Measurements from ENCODE around the gene SERPINA10.

Gene SERPINA10, protein sequence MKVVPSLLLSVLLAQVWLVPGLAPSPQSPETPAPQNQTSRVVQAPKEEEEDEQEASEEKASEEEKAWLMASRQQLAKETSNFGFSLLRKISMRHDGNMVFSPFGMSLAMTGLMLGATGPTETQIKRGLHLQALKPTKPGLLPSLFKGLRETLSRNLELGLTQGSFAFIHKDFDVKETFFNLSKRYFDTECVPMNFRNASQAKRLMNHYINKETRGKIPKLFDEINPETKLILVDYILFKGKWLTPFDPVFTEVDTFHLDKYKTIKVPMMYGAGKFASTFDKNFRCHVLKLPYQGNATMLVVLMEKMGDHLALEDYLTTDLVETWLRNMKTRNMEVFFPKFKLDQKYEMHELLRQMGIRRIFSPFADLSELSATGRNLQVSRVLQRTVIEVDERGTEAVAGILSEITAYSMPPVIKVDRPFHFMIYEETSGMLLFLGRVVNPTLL

DNA sequence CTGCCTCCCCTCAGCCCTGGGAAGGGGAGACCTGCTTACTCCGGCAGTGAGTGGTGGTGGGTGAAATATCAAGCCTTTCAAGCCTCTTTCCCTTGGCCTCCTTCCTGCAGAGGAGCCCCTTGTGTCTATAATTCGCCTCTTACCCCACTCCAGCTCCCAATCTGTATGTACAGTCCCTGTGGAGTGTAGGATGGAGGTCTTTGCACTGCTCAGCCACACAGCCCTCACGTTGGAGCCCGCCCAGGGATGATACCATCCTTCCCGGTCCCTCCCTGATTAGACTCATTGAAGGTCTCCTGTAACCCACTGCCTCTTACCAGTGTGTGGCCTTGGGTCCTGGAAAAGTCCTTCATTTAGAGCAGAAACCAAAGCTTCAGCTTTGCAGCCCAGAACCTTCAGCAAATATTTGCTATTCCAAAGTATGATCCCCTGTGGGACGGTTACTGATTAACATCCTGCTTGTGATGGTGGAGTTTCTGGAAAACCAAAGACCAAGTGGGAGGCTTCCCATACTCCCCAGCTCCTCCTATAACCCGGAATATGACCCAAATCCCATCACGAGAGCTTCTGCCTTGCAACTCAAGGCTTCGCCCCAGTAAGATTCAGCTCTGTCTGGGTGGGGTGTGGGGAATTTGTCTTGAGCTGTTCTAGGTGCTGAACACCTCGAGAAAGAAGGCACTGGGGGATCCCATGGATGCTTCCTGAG is at the start of gene SERPINA10:
TSS of gene SERPINA10 (minus strand) at position 397 of the 706 bp plus-strand sequence. CDS start 2,675 bp downstream, outside the sequence.
- no peak for DNase-seq

- DNase-seq = peak; percentile 41
Observed at GRCh38 chr14:94342334-94342934, 49.4 kb upstream of the SERPINA10 start.

GRCh38 chr14:94341656-94342333 is 48.7 kb upstream of the SERPINA10 start:
- DNase-seq = no peak

GRCh38 chr14:94340533-94340932 is 47.5 kb upstream of the SERPINA10 start:
- no peak for DNase-seq

DNA sequence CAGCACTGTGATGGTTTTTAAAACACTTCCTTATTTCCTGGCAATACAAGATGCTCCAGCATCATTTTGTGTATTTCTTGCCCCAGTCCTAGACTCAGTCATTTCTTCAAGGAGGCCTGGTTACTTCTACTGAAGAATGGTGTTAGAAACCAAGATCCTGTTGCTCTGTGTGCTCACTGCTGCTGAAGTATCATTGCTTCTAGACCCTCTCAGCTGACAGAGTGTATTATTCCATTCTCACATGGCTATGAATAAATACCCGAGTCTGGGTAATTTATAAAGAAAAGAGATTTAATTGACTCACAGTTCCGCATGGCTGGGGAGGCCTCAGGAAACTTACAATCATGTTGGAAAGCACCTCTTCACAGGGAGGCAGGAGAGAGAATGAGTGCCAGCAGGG is 45.0 kb upstream of the SERPINA10 start:
- no peak for DNase-seq

- DNase-seq = no peak
Observed at GRCh38 chr14:94337274-94337673, 44.2 kb upstream of the SERPINA10 start.

- no peak for DNase-seq
Observed at GRCh38 chr14:94334872-94335271, 41.8 kb upstream of the SERPINA10 start.

- DNase-seq = no peak
Observed at GRCh38 chr14:94332587-94332986, 39.5 kb upstream of the SERPINA10 start.

DNA sequence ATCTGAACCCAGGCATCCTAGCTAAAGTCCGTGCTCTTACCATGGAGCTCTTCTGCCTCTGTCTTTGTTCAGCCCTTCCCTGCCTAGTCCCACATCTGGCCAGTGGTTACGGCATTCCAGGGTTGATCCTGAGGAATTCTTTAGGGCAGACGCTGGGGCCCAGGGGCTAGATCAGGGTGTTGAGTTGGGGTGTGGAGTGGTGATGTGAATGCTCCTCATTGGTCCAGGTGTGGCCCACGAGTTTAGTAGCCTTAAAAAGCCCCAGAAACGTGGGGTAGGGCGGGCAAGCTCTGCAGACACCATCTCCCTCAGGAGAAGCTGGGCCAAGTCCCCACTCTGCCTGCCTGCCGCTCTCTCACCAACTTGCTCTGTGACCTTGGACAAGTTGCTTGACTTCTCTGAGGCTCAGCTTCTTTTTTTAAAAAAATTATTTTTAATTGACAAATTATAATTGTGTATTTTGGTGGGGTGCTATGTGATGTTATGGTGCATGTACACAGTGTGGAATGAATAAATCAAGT is 39.1 kb upstream of the SERPINA10 start:
- DNase-seq = no peak

GRCh38 chr14:94331462-94331861 is 38.4 kb upstream of the SERPINA10 start:
- no peak for DNase-seq

- no peak for DNase-seq
Observed at GRCh38 chr14:94330857-94331256, 37.8 kb upstream of the SERPINA10 start.

GRCh38 chr14:94330432-94330831 is 37.4 kb upstream of the SERPINA10 start:
- no peak for DNase-seq

DNA sequence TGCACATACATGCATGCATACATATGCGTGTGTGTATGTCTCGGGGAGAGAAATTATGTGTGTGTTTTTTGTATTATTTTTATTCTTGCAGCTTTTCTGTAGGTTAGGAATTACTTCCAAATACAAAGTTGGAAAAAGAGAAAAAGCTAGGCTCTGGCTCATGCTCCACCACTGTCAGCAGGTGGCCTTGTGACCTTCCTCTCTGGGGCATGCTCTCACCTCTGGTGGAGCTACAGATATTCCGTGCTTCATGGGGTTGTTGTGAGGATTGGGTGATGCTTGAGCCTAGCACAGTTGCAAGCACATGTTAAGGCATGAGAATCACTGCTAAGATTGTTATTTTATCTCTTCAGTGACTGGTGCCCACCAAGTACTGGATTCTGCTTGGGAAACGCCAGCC is 36.8 kb upstream of the SERPINA10 start:
- no peak for DNase-seq

- no peak for DNase-seq
Observed at GRCh38 chr14:94328196-94328595, 35.1 kb upstream of the SERPINA10 start.

GRCh38 chr14:94322648-94323570 is 29.8 kb upstream of the SERPINA10 start, which contains the start of gene SERPINA6:
TSS of gene SERPINA6 (minus strand) at chr14:94323336. CDS start at chr14:94314648, 8,688 bp downstream.
- no peak for DNase-seq

- no peak for DNase-seq
Observed at GRCh38 chr14:94321421-94322271, 28.6 kb upstream of the SERPINA10 start.

- no peak for DNase-seq
Observed at GRCh38 chr14:94320243-94320642, 27.2 kb upstream of the SERPINA10 start.

- DNase-seq = no peak
Observed at GRCh38 chr14:94317259-94317658, 24.2 kb upstream of the SERPINA10 start.

DNA sequence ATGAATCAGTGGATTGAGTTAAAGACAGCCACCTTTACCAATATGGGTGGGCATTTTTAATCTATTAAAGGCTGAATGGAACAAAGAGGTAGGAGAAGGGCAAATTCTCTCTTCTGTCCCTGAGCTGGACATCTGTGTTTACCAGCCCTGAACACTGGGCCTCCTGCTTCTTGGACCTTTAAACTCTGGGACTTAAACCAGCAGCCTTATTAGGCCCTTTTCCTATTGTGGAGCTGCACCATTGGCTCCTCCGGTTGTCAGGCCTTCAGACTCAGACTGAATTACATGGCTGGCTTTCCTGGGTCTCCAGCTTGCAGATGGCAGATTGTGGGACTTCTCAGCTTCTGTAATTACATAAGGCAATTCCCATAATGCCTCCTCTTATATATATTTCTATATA is 23.6 kb upstream of the SERPINA10 start:
- no peak for DNase-seq

GRCh38 chr14:94314890-94315289 is 21.8 kb upstream of the SERPINA10 start:
- no peak for DNase-seq
